ENCODE data around the gene RDH5. TPM values are rescaled to one million over a fixed set of nuclear protein-coding genes. Genes with fewer than 3 reads are reported as not detected.

Gene RDH5
- total RNA-seq, 1 experiment from 2014 or later: 6.2 TPM

- Histone ChIP-seq H3K36me3 (ENCODE audit: control insufficient read depth in 1 of 2, insufficient read depth in 2 of 2, low read length in 2 of 2) (no peaks in the 10 kb centered on the region), H3K27me3 (ENCODE audit: insufficient read depth, low read length) (no peaks in the 10 kb centered on the region), H3K4me1 (ENCODE audit: control insufficient read depth in 1 of 2, insufficient read depth in 2 of 2, low read length in 2 of 2) (peaks cover 3 to 4% of the 10 kb centered on the region in 2 experiments; a peak in 3 of 4 replicates), H3K9ac (ENCODE audit: low read length) (no peak overlapping the region), H3K27ac (ENCODE audit: low read depth, low read length) (no peak overlapping the region), H3K79me2 (ENCODE audit: insufficient read depth, low read length) (0 out of 2 replicates have a peak, but pooled peaks cover 4% of the 10 kb centered on the region), H2AFZ (ENCODE audit: low read depth, low read length, poor library complexity, severe bottlenecking) (no peak overlapping the region), H3K4me3 (replicated peaks in 1 of 2; ENCODE audit: low read depth in 1 of 2, low read length in 2 of 2) (no peak overlapping the region), H4K20me1 (ENCODE audit: insufficient read depth) (no peaks in the 10 kb centered on the region), H3K4me2 (ENCODE audit: low read length) (no peak overlapping the region), H3K9me3 (ENCODE audit: control insufficient read depth in 1 of 2, insufficient read depth in 1 of 2, low read depth in 1 of 2, low read length in 2 of 2) (no peaks in the 10 kb centered on the region), H3K9me2 (ENCODE audit: insufficient read depth) (no peaks in the 10 kb centered on the region)
- TF ChIP-seq CBX3 (IDR thresholded peaks at IDR 0.05; ENCODE audit: low read depth): no peak
- TF ChIP-seq EGR1 (IDR thresholded peaks at IDR 0.05; ENCODE audit: low read depth): no peak
- no peak for TF ChIP-seq REST (IDR thresholded peaks at IDR 0.05; ENCODE audit: low read depth)
- TF ChIP-seq SIN3A (IDR thresholded peaks at IDR 0.05; ENCODE audit: low read depth): no peak
- TF ChIP-seq EZH2 (IDR thresholded peaks at IDR 0.05): no peak
- TF ChIP-seq RAD21 (IDR thresholded peaks at IDR 0.05; ENCODE audit: low read depth): no peak
- DNase-seq (ENCODE audit: low read depth, low spot score) (no peak), ATAC-seq (no peak)
- CTCF ChIA-PET: no interaction called here
- POLR2A ChIA-PET: interaction anchor here (0.7 kb wide), 1 partner anchor 17 kb away, joined by 7 read pairs; no protein-coding TSS in a partner anchor
- RAD21 ChIA-PET (ENCODE audit: low non-redundant PET in 1 of 2, low total read pairs in 2 of 2, uncharacterized antibody in 2 of 2, unreplicated experiment in 2 of 2): no interaction called here
- intact Hi-C loops (cut with micrococcal nuclease): no loop called here
- no TSS peak for BruUV-seq (replicated peaks)
These were observed 32.4 kb upstream of the RDH5 start for GRCh38 chr12:55687746-55688145.
